Activated CD4-positive, alpha-beta T cell treated with anti-CD3 and anti-CD28 coated beads for 24 hours (primary cell): ENCODE data around the gene TMEM151B.
A peak's percentile ranks its signal among the peaks of the same experiment; 100 is the strongest.

Source experiments
- DNase-seq, 2 donors: peaks; one replicate each; pipeline ENCODE4 v3.0.0-alpha.2; 2020; ENCODE audit warnings: low read depth in 2 of 2

TMEM151B gene

DNA sequence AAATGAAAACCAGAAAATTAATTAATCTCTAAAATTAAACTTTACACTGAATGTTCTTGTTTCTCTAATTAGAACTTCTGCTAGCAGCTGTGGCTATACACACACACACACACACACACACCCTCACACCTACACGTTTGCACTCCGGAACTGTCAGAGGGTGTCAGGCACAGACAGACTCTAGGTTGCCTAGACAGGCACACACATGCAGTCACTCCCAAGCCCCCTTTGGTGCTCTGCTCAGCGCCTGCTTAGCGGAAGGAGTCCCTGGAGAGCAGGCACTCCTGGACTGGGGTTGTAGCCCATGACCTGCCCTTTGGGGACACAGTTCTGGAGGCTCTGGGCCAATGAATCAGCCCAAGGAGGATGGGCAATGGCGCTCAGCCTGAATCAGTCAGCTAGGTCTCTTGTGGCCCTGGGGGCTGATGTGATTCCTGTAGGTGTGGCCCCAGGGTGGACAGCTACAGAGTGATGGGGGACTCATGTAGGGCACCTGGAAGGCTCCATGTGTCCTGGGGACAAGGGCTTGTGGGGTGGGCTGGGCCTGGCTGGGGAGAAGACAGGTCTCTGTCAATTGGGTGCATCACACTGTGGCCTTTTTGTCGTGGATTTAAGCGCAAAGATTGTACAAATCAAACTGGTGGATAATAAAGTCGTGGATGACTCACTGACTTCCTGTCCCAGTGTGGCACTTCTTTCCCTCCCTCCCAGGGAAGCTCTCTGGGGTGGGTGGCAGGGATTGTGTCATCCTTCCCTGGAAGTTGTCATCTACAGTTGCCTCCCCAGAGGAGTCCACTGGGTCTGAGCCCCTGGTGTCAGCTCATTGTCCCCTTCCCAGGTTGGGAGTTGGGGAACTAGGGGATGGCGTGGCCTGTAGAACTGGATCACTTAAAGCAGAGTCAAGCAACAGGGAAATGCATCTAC, 8.8 kb downstream of the TMEM151B start:
- DNase-seq, result no peak

DNA sequence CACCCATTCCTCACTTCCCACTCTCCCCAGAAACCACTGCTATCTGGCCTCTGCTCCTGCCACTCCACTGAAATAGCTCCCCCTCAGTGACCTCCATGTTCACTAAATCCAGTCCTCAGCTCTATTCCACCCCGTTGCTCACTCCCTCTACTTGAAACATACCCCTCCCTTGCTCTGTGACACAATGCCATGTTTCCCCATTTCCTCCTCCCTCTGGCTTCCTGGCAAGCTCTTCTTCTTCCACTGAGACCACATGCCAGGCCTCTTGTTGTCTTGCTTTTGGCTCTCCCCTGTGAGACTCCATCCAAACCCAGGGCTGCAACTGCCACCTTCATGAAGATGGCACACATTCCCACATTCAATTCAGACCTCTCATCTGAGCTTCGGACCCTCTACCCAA, 13.9 kb downstream of the TMEM151B start:
- DNase-seq, result no peak

DNA sequence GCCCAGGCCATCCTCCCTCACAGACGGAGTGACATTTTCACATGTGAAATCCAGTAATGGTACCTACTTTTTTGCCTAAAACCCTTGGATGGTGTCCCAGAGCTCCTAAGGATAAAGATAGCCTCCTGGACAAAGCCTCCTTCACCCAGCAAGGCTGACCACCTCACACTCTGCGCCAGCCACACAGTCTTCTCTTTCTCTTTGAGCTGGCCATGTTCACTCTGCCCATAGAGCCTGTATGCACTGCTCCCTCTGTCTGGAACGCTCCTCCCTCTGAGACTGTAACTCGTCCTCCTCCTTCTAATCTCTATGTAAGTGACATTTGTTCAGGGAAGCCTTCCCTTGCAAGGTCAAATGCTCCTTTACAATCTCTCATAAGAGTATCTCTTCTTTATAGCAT, 14.6 kb downstream of the TMEM151B start:
- DNase-seq, result no peak

DNA sequence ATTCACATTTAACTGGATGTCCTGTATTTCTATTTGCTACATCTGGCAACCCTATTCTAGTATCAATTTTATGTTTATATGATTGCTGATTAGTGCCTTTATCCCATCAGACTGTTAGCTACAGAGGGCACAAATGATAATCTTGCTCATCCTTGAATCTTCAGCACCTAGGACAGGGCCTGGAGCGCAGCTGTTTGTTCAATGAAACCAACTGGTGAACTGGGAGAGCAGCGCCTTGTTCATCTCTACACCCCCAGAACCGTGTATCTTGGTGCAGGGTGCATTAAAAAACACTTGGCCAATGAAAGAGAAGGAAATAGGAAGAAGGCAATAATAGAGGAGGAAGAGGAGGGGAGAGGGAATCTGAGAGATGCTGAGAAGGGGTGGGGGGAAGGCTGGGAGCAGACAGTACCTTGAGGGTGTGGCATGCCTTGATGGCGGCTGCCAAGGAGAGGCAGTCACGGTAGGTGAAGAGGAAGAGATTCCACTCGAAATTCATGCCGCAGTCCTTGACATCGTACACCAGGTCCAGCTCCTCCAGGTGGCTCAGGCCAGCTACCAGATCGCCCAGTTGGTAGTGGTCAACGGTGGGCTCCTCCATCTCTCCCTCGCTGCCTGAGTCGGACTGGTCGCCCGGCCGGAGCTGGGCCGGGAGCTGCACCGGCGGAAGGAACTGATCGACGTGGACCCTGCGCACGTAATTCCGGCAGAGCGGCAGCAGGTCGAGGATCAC, 15.5 kb downstream of the TMEM151B start:
- DNase-seq, result no peak

DNA sequence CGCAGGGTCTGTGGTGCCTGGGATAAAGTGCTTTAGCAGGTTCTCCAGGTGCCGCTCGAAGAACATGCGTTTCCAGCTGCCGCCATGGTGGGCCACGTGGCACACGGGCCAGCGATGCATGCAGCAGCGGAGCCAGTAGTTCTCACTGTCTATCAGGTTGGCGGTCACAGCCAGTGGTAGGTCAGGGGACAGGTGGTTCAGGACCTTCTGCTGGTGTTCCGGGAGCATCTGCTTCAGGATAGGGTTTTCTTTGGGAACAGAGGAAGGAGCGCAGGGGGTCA, 16.0 kb downstream of the TMEM151B start:
- DNase-seq, result no peak

DNA sequence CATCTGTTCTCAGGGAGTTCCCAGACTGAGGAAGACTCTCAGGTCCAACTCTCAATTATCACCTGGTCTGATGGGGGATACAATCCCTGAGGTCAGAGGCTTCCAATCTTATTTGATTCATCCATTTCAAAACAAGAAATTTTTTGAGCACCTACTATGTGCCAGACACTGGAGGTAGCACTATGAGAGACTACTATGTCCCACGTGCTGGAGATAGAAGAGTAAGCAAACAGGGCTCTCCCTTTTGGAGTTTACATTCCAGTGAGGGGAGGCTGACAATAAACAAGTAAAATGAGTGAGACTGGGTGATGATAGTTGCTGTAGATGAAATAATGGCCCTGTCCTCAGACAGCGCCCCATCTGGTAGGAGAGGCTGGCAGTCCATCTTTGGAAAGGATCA, 16.5 kb downstream of the TMEM151B start:
- DNase-seq, result no peak

DNA sequence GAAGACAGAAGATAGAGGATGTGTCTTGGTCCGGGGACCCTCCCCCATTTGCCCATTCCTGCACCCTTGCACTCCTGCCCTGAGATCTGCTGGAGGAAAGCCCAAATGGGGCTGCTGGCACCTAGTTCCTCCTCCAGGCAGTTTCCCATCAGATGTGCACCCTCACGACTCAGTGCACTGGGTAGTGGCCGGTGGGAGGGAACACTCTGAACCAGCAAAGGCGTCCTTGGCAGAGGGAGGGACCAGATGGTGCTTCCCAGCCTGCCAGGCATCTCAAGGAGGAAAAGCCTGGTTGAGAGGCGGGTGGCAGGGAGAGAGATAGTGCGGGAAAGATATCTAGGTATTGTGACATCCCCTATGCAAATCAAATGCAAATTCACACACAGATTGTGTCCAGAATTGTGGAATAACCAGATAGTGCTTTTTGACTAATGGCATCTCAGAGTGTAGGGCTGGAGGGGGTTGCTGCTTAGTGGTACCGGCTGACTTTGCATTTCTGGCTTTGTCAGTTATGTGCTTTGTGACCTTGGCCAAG, 19.5 kb downstream of the TMEM151B start:
- DNase-seq, result no peak

DNA sequence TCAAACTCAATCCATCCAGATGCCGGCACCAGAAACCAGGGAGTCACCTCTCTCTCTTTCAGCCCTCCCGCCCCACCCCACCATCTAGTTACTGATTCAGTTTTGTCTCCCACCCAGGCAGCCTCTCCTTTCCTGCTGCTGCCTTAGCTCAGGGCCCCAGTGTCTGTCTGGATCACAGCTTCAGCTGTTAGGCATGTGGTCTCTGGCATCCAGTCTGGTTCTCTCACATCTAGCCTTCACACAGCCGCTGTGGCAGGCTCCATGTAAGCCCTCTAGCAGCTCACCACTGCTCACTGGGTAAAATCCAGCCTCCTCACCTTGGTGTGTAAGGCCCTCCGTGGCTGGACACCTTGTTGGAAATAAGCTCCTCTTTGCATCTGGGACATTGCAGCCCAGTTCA, 21.6 kb downstream of the TMEM151B start:
- DNase-seq, result no peak

DNA sequence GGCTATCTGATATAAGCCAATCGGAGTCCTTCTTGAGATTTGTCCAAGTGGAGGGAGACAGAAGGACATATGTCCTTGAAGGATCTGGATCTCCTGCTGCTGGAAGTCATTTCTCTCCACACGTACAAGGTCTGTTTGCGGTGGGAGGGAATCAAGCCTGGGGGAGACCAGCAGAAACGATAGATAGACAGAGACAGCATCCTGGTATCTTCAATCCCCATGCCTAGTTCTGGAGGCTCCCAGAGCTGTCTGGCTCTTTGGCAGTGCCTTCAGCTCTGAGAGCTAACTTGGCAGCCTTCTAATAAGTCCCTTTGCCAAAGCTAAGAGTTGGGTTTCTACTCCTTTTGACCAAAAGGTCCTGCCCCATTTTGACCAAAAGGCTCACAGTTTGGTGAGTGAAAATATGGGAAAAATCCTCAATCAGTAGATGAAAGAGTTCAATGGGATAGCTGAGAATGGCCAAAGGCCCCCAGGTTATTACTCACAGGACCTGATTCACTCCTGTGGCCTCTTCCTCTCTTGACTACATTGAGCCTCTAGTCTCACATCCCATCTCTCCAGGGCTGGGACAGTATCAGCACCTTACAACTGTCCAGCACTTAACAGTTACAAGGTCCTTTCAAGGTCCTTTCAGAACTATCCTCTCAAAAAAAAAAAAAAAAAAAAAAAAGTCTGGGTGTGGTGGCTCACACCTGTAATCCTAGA, 22.6 kb downstream of the TMEM151B start:
- DNase-seq, result no peak

DNA sequence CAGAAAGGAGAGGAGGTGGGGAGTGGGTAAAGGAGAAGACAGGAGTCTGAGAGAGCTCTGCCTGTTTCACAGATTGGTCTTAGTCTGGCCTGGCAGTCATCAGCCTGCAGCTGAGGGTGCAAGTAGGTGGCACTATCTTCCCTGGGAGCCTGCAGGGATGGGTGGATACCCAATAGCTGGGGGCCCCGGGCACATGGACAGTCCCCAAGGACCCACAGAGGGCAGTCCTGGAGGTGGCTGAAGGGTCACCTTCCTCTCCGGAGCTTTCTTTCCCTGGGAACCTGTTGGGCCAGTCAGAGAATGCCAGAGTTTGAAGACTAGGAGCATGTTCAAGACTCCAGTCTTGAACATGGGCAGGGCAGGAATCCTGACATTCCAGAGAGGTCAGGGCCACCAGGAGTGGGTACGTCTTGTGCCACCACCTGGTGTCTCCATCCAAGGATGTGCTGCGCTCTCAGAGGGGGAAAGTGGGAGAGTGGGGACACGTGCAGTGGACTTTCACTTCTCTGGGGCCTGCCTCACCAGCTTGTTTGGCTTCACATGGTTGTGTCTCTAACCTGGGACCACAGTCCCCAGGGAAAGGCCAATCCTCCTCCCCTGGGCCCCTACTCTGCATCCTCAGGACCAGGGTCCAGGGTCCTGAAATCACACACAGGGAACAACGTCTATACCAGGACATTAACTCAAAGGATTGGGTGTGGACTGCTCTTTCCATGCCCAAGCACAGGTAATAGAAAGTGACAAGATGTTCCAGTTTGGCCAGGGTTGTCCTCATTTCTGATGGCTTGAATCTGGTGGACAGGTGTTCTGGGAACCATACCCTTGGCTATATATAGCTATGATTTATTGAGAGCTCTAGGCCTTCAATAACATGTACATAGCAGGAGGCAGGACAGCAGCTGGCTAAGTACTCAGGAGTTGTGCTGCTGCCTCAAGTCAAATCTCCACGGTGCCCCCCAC, 24.9 kb downstream of the TMEM151B start:
- no peak for DNase-seq

DNA sequence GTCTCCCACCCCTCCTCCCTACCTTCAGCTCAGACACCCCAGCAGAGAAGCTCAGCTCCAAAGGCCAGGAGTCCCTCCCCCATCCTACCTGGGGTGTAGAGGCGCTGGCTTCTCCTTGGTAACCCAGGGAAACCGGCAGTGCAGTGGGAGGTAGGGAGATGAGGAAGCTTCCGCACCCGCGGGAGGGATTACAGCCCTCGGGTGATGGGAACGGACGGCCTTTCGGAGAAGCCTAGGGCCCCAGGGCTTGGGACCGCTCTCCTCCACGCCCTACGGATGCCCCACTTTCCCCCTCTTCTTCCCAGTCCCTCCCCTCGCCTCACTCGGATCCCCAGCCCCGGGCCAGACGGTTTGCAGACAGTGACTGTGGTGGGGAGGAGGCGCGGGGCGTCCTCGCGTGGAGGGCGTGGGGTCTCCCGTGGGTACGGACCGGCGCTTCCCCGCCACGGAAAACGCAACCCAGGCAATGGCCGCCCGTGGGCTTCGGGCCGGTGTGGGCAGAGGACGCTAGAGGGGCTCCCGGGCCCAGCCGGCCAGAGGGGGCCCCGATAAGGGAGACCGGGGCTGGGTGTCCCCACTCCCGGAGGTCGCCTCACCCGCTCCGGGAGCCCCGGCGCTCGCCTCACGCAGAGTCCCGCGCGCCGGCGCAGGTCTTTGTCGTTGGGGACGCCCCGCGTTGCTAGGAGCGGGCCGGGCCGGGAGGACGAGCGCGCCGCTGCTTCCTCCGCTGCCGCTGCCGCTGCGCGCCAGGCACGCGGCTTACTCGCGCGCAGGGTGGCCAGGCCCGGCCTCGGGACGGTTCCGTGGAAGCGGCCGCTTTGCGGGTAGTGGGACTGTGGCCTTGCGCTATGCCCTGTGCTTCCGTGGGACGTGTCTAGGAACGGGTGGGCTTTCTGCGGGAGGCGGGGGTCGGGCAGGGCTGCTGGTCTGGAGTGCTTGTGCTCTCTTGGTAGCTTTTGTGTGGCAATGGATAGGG, 27.1 kb downstream of the TMEM151B start:
- DNase-seq, result peak; percentile 29 to 55

DNA sequence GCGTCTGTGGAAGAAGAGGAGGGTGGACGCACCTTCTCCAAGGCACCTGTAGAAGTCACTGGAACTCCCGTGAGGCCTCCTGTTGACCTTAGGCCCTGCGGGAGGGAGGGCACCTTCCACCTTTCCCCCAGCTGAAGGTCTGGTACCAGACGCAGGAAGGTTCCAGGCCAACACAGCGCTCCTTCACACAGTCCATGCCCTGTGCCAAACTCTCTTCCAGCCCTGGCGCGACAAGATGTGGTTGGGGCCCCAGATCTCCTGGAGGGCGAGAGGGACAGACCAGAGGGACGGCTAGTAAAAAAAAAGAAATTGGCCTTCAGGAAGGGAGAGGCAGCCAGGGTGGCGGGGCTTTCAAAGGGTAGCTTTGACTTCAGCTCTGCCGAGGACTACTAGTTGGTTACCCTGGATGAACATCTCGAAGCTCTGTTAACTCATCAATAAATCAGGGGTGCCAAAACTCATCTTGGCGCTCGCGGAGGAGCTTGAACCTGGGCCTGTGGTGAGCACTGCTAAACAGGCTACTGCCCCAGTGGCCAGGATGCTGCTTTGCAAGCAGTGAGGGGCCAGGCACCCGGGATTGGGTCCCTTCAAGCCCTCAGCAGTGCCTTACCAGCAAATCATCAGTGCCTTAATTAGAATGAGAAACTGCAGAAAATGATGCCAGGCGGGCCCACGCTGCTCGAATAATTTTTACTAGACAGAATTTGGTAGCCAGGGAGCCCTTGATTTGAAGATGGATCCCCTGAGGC, 28.0 kb downstream of the TMEM151B start:
- no peak for DNase-seq

DNA sequence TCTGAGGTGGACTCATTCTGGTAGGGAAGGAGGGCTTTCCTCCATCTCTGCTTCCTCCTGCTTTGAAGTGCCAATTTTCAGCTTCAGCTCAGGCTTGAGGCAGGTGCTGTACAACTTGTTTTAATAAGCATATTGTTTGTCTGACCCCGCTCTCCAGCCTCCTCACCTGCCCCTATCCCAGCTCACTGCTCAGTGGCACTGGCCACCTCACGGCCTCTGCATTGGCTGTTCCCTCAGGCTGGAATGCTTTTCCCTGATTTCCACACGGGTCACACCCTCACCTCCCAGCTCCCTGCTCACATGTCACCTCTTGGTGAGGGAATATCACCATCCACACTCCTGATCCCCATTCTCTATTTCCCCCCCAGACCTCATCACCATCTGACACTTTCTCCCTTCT, 28.6 kb downstream of the TMEM151B start:
- no peak for DNase-seq

DNA sequence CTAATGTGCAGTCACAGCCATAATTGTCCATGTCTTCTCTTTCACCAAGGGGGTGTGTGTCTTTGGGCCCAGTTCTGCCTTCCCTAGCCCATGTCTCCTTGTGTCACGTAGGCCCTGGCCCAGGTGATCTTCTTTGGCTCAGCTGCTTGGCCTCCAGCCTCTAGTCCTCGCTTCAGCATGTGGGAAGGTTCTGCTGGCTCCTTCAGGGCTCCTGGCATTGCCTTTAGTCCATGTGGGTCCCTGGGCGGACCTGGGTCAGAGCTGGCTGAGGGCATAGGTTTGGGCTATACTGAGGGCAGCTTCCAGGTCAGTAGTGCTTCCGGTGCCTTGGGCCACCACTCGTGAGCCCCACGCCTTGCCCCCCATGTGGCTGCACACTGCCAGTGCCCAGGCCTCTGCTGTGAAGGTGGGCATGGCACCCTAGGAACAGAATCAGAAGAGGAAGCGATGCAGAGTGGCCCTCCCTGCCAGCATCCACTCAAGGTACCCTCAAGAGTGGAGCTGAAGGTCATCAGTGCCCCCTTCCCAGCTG, 30.1 kb downstream of the TMEM151B start:
- no peak for DNase-seq

DNA sequence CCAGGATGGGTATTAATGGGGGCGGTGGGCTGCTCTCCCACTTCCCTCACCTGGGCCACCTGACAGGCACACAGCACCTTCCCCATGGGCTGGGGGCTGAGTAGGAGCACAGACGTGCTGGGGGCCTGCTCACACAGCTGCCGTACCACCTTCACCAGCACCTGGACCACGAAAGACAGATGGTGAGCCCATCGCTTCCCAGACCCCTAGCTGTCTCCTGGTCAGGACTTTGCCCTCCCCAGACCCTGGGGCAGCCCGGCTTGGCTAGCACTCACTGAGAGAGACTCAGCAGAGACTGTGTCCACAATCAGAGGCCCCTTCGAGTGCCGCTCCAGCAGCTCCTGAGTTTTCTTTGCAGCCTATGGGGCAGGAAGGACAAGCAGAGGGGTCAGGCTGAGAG, 30.9 kb downstream of the TMEM151B start:
- no peak for DNase-seq

DNA sequence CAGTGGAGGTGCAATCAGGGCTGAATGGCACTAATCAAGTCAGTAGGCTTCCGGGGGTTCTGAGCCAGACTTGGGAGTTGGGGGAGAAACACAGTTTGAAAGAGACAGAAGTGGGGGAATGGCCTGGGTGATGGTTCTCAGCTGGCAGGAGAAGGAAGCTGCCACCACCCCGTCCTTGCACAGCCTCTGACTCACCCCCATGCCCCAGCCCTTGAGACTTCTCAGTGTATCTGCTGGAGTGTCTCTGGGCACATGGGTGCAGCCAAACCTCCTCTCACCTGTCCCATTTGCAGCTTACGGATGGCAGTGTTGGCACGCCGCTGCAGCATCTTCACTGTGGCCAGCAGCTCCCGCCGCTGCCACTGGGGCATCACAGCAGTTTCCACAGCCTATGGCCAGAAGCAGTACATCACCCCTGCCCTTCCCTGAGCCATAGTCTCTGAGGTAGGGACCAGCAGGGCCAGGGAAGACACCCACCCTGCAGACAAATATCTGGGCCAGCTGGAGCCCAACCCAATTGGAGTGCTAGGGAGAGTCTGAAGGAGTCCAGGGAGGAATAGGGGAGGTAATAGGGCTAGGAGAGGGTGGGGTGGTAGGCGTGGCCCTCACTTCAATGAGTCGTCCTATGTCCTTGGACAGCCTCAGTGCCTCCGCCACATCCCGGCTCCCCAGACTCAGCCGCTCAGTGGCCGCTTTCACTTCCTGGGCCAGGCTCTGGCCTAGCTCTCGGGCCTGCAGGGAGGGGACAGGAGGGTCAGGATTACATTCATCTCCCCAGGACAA, 31.7 kb downstream of the TMEM151B start:
- no peak for DNase-seq

DNA sequence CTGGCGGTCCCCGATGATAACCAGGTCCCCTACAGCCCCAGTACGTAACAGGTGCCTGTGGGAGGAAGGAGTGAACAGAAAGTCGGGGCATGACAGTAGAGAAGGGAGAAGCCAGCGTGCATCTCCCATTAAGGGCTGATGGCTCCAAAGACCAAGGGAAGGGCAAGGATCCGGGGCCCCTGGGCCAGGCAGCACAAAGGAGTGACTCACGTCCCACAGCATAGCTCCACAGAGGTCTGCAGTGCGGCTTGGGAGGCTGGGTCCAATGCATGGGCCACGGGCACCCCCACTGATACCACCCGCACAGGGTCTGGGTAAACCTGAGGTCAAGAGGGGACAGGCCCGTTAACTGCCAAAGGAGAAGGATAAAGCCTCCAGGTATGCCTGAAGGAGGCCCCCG, 32.6 kb downstream of the TMEM151B start:
- DNase-seq, result no peak

DNA sequence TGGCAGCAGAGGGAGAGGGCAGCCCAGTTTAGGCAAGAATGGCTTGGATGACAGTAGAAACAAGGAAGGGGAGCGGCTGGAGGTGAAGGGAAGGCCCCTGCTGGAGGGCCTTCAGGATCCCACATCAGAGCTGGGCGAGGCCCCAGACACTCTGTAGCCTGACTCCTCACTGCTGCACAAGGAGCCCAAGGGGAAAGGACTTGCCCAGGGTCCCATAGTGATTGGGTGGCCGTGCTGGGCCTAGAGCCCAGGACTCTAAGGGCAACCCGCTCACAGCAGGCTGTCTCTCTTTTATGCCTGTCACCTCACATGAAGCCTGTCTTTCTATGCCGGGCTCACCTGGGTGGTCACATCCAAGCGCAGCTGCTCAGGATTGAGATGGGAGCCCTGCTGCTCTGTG, 33.6 kb downstream of the TMEM151B start:
- no peak for DNase-seq
